ENCODE measurements around the gene SLIT3. TPM values are rescaled to one million over a fixed set of nuclear protein-coding genes. Genes with fewer than 3 reads are reported as not detected.

Gene SLIT3
- total and polyA plus RNA-seq, 10 of the 15 experiments (the other 5 are each of a cell fraction or from before 2014, with no cell fraction given) = 0.05 TPM; not detected in 9

GRCh38 chr5:169169783-169170182 is 131.2 kb downstream of the SLIT3 start:
- Histone ChIP-seq H3K4me3 (no peak overlapping the region), H4K20me1 (ENCODE audit: control insufficient read depth, insufficient read depth) (no peaks in the 10 kb centered on the region), H3K79me2 (ENCODE audit: control insufficient read depth, insufficient read depth, low read length) (no peaks in the 10 kb centered on the region), H3K4me2 (ENCODE audit: control insufficient read depth, insufficient read depth) (no peak overlapping the region), H2AFZ (ENCODE audit: control insufficient read depth, low read depth, low read length) (no peak overlapping the region), H3K36me3 (ENCODE audit: control insufficient read depth in 2 of 2, insufficient read depth in 2 of 2, low read length in 1 of 2) (no peaks in the 10 kb centered on the region), H3K4me1 (ENCODE audit: control insufficient read depth, insufficient read depth, low read length) (no peaks in the 10 kb centered on the region), H3K27me3 (replicated peaks in 1 of 2; ENCODE audit: control insufficient read depth in 2 of 2, insufficient read depth in 2 of 2, low read length in 1 of 2) (no peaks in the 10 kb centered on the region), H3K27ac (ENCODE audit: control insufficient read depth, insufficient read depth) (no peak overlapping the region), H3K9me3 (replicated peaks; ENCODE audit: control insufficient read depth, insufficient read depth, low read length) (no peaks in the 10 kb centered on the region), H3K9ac (ENCODE audit: control insufficient read depth, insufficient read depth, low read length) (no peak overlapping the region)
- ChIA-PET POLR2A (no interaction called here), RAD21 (ENCODE audit: unreplicated experiment) (no interaction called here), CTCF (no interaction called here), SMC1A (ENCODE audit: uncharacterized antibody, unreplicated experiment) (no interaction called here)
- TF ChIP-seq HDAC2 (IDR thresholded peaks at IDR 0.05) (no peak), TARDBP (IDR thresholded peaks at IDR 0.05; ENCODE audit: borderline replicate concordance) (no peak), SREBF1 (IDR thresholded peaks at IDR 0.05; ENCODE audit: low read length) (no peak), SUZ12 (IDR thresholded peaks at IDR 0.05; ENCODE audit: unreplicated experiment) (no peak), CUX1 (IDR thresholded peaks at IDR 0.05; ENCODE audit: insufficient replicate concordance, low read depth, low read length) (no peak), CBX5 (IDR thresholded peaks at IDR 0.05; ENCODE audit: low read depth) (no peak), NFYB (IDR thresholded peaks at IDR 0.05; ENCODE audit: insufficient read depth, low read depth, low read length) (no peak), HSF1 (IDR thresholded peaks at IDR 0.05; ENCODE audit: low read depth, low read length) (no peak), RELA (IDR thresholded peaks at IDR 0.05; ENCODE audit: borderline replicate concordance, partially characterized antibody) (no peak), MTA3 (IDR thresholded peaks at IDR 0.05; ENCODE audit: borderline replicate concordance, low read length) (no peak), NFYA (IDR thresholded peaks at IDR 0.05; ENCODE audit: borderline replicate concordance, low read depth, low read length) (no peak), ATF7 (IDR thresholded peaks at IDR 0.05; ENCODE audit: low read depth) (no peak), EGR1 (IDR thresholded peaks at IDR 0.05; ENCODE audit: borderline replicate concordance in 1 of 2, low read depth in 2 of 2, low read length in 2 of 2) (no peak), KAT2A (conservative IDR thresholded peaks at IDR 0.05; ENCODE audit: control insufficient read depth, low read depth, low read length) (no peak), TCF3 (IDR thresholded peaks at IDR 0.05; ENCODE audit: borderline replicate concordance, insufficient read depth, low read depth, low read length) (no peak), NBN (IDR thresholded peaks at IDR 0.05) (no peak), TCF12 (IDR thresholded peaks at IDR 0.05; ENCODE audit: low read depth, low read length) (no peak)
- intact Hi-C loops (cut with micrococcal nuclease; ENCODE audit: unreplicated experiment) (no loop called here), in situ Hi-C loops (cut with MboI) (no loop called here)
- no TSS peak for BruUV-seq (replicated peaks)
- ATAC-seq = no peak
- FAIRE-seq = no peak
- DNase-seq (ENCODE audit: low read depth, low spot score) = no peak
- WGBS (ENCODE audit: insufficient coverage, insufficient replicate concordance, low lambda C conversion rate, missing lambda C conversion rate) = 26% methylated on average over 4 of the region's 4 CpGs
